Hepatic stellate cell (primary cell): ENCODE data around the gene PTPRG.

Experiments
- DNase-seq: peaks from one replicate; pipeline ENCODE4 v3.0.0; 2011; ENCODE audit warnings: low spot score

The PTPRG gene

DNA sequence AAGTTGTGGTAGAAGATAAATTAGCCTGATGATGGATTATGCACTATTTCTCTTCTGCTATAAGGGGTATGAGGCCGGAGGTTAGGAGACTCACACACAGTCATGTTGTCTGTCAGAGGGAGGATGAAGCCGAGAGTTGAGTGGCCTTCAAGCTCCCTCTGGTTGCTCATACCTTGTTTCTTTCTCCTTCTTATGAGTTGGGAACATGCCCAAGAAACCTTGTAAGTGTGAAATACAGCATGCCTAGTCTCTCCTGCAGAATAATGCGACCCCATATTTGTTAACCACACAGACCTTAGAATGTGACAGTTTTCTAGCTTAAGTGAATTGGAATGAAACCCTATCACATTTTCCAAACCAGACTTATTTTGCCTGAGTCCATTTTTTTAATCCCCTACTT lies 366.7 kb downstream of the PTPRG start:
- DNase-seq, result no peak

DNA sequence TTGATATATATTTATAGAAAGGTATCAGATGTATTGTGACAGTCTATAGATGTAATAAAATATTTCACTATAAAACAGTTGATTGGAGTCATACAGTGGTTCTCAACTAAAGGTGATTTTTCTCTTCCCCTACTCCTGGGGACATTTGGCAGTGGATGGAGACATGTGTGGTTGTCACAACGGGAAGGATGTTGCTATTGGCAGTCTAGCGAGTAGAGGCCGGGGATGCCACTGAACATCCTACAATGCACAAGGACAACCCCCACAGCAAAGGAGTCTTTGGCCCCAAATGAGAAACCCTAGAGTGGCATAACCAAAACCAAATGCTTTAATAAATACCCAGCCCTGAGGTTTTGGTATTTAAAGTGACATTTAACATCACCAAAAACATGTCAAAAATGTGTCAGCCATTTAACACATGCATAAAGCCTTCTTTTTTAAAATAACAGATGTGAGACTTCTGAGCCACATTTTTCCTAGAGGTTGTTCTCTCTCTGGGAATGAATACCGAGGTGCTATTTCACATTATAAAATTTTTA lies 367.5 kb downstream of the PTPRG start:
- DNase-seq, result no peak

DNA sequence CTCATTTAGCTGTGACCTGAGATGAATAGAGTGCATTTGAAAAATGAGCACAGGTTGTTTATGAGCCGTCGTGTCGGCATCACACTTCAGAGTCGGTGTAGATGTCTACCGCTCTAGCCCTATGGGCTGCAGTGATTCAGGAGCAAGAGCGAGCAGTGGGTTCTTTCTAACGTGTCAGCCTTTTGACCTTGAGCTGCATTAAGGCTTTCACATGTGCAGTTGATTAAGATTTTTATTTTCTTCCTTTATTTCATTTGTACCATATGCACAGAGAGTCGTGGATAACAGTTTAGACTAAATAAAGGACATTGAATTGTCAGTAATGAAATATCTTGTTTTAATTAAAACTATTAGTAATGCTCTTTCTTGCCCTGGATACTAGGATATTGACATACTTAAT lies 368.2 kb downstream of the PTPRG start:
- no peak for DNase-seq

DNA sequence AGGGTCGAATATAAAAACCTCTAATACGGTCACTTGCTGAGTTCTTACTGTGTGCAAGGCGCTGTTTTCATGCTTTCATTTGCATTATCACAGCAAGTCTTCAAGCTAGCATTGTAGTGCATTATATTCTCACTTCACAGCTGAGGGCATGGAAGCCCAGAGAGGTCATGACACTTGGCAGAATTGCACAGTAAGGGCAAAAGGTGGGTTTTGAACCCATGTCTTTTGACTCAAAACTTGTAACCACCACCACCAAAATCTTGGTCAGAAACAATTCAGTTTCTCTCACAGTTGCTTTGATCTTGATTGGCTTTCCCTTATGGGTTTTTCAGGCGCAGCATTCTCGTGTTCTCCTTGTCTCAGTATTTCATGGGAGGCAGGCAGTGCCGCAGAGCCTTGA lies 371.1 kb downstream of the PTPRG start:
- no peak for DNase-seq

DNA sequence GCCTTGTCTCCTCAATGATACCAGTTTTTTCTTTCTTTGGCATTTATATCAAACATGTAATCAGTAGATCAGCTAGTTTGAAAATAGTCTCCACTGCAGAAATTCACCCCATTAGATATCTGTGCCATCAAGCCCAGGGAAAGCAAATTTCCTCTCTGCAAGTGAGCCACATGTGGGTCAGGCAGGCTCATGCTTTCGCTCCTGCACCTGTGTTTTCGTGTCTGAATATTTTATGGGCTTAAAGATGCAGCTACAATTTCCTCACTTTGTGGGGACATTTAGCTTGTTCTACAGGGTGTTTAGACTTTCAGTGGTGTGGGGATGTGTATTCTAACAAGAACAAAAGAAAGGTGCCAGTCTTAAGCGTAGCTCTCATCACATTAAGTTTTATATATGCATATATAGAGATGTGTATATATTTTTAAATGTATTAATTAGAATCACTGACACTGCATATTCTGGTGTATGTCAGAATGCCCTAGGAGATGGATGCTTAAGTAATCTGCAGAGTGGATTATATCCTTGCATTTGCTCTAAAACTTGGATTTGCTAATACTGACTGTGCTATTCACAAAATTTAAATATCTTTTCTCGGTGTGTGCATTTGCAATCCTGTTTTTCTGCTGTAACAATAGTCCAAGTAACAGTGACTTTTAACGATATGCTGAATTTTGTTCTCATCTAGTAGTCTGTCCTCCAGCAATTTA lies 372.6 kb downstream of the PTPRG start:
- no peak for DNase-seq

DNA sequence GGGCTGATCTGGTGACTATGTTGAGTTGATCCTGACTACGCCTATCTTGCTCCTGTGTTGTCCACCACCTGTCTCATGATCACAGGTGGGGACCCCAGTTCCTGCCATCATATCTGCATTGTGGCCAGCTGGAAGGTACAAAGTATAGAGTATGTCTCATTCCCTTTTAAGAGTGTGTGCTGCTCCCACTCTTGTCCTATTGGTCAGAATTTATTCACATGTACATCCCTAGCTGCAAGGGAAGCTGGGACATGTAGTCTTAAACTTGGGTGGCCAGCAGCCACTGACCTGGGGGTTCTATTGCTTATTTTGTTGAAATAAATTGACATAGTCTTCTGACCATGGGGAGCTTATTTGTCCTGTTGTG lies 373.1 kb downstream of the PTPRG start:
- no peak for DNase-seq

GRCh38 chr3:61935814-61936213 lies 374.4 kb downstream of the PTPRG start:
- DNase-seq, result no peak

DNA sequence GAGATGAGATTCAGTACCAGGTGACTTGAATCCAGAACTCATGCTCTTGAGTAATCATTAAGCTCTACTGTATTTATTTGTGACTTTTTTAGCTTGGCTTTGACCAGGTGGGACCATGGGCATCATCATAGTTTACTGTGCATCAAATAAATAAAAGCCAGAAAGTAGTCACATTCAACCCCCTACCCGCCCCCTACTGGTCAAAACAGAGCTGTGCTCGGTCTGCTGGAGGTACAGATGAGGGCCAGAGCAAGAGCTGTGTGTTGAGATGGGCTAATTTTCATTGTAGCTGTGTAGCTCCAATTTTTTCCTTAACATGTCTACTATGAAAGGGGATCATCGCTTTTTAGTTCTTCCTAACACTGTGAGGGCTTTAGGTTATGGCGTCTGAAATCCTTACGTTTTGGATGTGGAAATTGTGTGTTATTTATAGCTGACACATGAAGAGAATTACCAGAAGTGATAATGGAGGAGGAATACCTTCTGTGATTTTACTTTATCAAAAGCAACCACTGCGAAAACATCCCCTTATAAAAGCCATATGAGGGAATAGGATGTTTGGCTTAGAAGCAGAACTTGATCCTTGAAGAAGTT lies 375.1 kb downstream of the PTPRG start:
- peak; percentile 19 for DNase-seq

- DNase-seq, result no peak
Measured at GRCh38 chr3:61937477-61937876, 376.1 kb downstream of the PTPRG start.

- no peak for DNase-seq
Measured at GRCh38 chr3:61938878-61939549, 377.6 kb downstream of the PTPRG start.

DNA sequence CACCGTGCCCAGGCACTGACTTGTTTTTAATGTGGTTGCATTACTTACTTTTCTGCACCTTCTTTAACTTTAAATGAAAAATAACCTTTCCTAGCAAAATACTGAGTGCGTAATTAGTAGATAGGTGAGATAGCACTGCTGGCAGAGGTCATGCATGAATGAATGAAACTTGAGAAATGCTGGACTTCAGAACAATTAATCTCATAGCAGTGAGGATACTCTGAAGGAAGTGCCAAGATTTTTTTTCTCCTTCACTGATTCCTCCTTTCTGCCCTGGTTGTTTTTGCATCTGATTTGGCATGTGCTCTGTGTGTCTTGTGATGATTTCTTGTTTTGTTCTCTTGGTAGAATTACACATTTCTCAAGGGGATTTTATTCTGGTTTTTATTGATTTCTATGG lies 378.9 kb downstream of the PTPRG start:
- no peak for DNase-seq

- DNase-seq, result no peak
Measured at GRCh38 chr3:61943975-61944374, 382.6 kb downstream of the PTPRG start.

- DNase-seq, result no peak
Measured at GRCh38 chr3:61944726-61945125, 383.4 kb downstream of the PTPRG start.

- no peak for DNase-seq
Measured at GRCh38 chr3:61945657-61946056, 384.3 kb downstream of the PTPRG start.

- DNase-seq, result no peak
Measured at GRCh38 chr3:61946570-61947324, 385.4 kb downstream of the PTPRG start.

GRCh38 chr3:61947456-61947855 lies 386.1 kb downstream of the PTPRG start:
- DNase-seq, result no peak

GRCh38 chr3:61948699-61949305 lies 387.4 kb downstream of the PTPRG start:
- DNase-seq, result no peak

DNA sequence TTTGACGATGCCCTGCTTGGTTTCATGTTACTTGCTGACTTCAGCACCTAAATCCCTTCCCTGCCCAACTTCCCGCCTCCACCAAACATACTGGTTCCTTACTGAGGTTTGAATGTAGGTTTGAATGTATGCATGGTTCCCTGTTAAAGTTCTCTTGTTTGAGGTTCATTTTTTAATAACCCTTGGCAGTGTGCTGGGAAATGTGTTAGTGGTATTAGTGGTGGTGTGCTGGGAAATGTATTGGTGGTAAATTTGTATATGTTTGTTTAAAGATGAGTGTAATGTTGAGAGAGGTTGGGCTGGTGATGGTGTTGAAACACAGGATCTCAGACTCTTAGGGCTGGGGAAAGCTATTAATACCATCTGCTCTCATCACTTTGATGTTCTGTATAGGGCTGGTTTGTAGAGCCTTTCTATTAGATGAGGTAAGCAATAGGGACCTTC lies 392.7 kb downstream of the PTPRG start:
- peak; percentile 8 for DNase-seq

- no peak for DNase-seq
Measured at GRCh38 chr3:61955483-61955882, 394.1 kb downstream of the PTPRG start.

DNA sequence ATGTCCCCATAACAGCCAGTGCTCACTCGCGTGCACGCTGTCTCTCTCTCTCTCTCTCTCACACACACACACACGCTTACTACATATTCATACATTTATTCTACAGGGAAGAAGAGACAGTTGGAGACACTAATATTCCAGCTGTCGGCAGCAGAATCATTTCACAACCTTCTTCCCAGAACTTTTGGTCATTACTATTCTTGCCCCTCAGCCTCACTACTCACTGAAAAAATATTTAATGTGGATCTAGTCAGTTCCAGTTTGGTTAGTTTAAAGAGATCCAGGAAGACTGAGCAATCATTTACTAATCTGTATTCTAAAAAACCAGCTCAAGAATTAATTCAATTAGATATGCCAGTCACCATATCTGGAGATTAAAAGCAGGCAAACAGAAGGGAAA lies 394.9 kb downstream of the PTPRG start:
- peak; percentile 20 for DNase-seq

DNA sequence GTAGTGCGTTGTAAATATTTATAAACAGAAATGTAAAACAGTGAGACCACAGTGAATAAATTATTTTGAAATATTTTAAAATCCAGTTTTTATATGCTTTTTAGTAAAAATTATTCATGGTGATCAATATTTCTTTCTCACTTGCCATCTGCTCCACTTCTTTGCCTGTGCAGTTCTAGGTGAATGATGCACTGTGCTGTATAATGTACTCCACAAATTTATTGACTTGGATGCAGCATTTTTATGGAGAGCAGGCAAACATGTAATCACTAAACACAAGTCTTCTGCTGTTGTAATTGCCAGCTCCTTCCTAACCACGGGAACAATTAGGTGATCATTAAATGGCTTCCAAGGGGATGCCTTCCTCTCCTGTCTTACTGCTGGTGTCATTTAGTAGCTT lies 395.9 kb downstream of the PTPRG start:
- no peak for DNase-seq

- DNase-seq, result no peak
Measured at GRCh38 chr3:61960976-61961375, 399.6 kb downstream of the PTPRG start.
